T-cell (primary cell): ENCODE measurements around the gene OR4C12. TPM values are rescaled to one million over a fixed set of nuclear protein-coding genes. Genes with fewer than 3 reads are reported as not detected.

ENCODE experiments used
- total RNA-seq, 35 experiments: library from RNA in 6 of 35; stranded (reverse) in 6 of 35; fragments of 120-200 nt in 1 of 35; gene quantifications; one replicate each; pipeline versions ENCODE4 v1.2.1 to v1.2.4 and lab custom pipeline; 2013 to 2026

Gene OR4C12
- total RNA-seq, 5 donors from 2014 or later (not counting 1 experiment from before 2014, with no cell fraction given) = not detected

Other genes starting within 250 kb of the OR4C12 start
- not detected for gene OR4C13, start 30.1 kb downstream of the OR4C12 start, total RNA-seq
- gene OR4C45, start 50.3 kb upstream of the OR4C12 start, total RNA-seq = not detected